A673 (cell line): Measurements from ENCODE around the gene LNX1. TPM values are rescaled to one million over a fixed set of nuclear protein-coding genes. Genes with fewer than 3 reads are reported as not detected.

Experiments used
- BruUV-seq: library from RNA; stranded (reverse); fragments of 400-500 nt; replicated peaks from 2 replicates; lab custom pipeline; 2021; lab: Mats Ljungman, UMichigan
- CTCF ChIA-PET: fragments of 300-600 bp; sonication (Branson Sonifier 250); formaldehyde crosslinking; loops from one replicate; lab custom pipeline; 2022; ENCODE audit warnings: antibody characterized with exemption; lab: Charles Lee
- POLR2A ChIA-PET: fragments of 300-600 bp; sonication (Branson Sonifier 250); formaldehyde crosslinking; loops from one replicate; lab custom pipeline; 2022; ENCODE audit warnings: antibody characterized with exemption; ENCODE audit not compliant: low non-redundant PET; lab: Charles Lee
- DNase-seq: peaks from one replicate; pipeline ENCODE4 v3.0.0-alpha.2; 2015; ENCODE audit warnings: low spot score
- H3K27ac ChIP-seq: fragments of 200-600 bp; sonication (generic); 2 replicates; pipeline ENCODE4 v1.5.1; 2016; ENCODE audit warnings: mixed run types, low read depth, mild to moderate bottlenecking, mixed read lengths, antibody characterized with exemption, low read length; ENCODE audit not compliant: poor library complexity, severe bottlenecking
- H3K27me3 ChIP-seq: fragments of 200-600 bp; sonication (generic); replicated peaks from 2 replicates; pipeline ENCODE4 v1.6.1; 2017; ENCODE audit warnings: mixed run types, low read depth, mild to moderate bottlenecking, mixed read lengths, antibody characterized with exemption, low read length; ENCODE audit not compliant: insufficient read depth, poor library complexity
- H3K36me3 ChIP-seq: fragments of 200-600 bp; sonication (generic); 2 replicates; pipeline ENCODE4 v1.6.1; 2016; ENCODE audit warnings: mixed run types, mild to moderate bottlenecking, mixed read lengths, antibody characterized with exemption, low read length; ENCODE audit not compliant: insufficient read depth, poor library complexity, severe bottlenecking
- H3K4me1 ChIP-seq: fragments of 200-600 bp; sonication (generic); 2 replicates; pipeline ENCODE4 v1.6.1; 2017; ENCODE audit warnings: mixed run types, mild to moderate bottlenecking, mixed read lengths, antibody characterized with exemption, low read length; ENCODE audit not compliant: insufficient read depth, poor library complexity, severe bottlenecking
- H3K4me3 ChIP-seq: fragments of 200-600 bp; sonication (generic); 2 replicates; pipeline ENCODE4 v1.5.1; 2016; ENCODE audit warnings: low read depth, mixed run types, mild to moderate bottlenecking, mixed read lengths, low read length; ENCODE audit not compliant: poor library complexity, severe bottlenecking
- H3K9me3 ChIP-seq: fragments of 200-600 bp; sonication (generic); 2 replicates; pipeline ENCODE4 v1.6.1; 2016; ENCODE audit warnings: mixed run types, low read depth, mild to moderate bottlenecking, mixed read lengths, antibody characterized with exemption, low read length; ENCODE audit not compliant: poor library complexity, severe bottlenecking
- CTCF ChIP-seq: fragments of 300-800, 200-600 bp; sonication (generic); conservative IDR thresholded peaks from 2 replicates; pipeline ENCODE4 v1.5.1; 2017; ENCODE audit warnings: low read depth, mild to moderate bottlenecking, antibody characterized with exemption, low read length, moderate library complexity, mixed read lengths
- EZH2 ChIP-seq: fragments of 200-600 bp; sonication (generic); IDR thresholded peaks from 2 replicates; pipeline ENCODE4 v1.6.1; 2017; ENCODE audit warnings: borderline replicate concordance, low read depth, mild to moderate bottlenecking, mixed read lengths, antibody characterized with exemption, low read length; ENCODE audit not compliant: poor library complexity, severe bottlenecking
- intact Hi-C: fragments of 100-400 bp; cut with micrococcal nuclease; formaldehyde crosslinking; loops from one replicate; pipeline ENCODE4 v1.10.0; 2022; ENCODE audit not compliant: unreplicated experiment
- total RNA-seq: library from RNA; stranded (reverse); gene quantifications from 2 replicates; pipeline ENCODE4 v1.2.3, GENCODE V29; 2021

LNX1 gene
- total RNA-seq, 1 experiment from 2014 or later = not detected

GRCh38 chr4:53547983-53548382 is 43.3 kb downstream of the LNX1 start:
- no peak overlapping the region for H3K27ac ChIP-seq
- H3K4me1 ChIP-seq = no peaks in the 10 kb centered on the region
- BruUV-seq = no TSS peak
- intact Hi-C loops = no loop called here
- no peaks in the 10 kb centered on the region for H3K36me3 ChIP-seq
- TF ChIP-seq CTCF (no peak), EZH2 (no peak)
- no peak overlapping the region for H3K4me3 ChIP-seq
- no peaks in the 10 kb centered on the region for H3K27me3 ChIP-seq
- no peak for DNase-seq
- ChIA-PET CTCF (no interaction called here), POLR2A (no interaction called here)
- H3K9me3 ChIP-seq = no peaks in the 10 kb centered on the region

- Histone ChIP-seq H3K9me3 (no peaks in the 10 kb centered on the region), H3K4me3 (no peak overlapping the region), H3K4me1 (no peaks in the 10 kb centered on the region), H3K27me3 (no peaks in the 10 kb centered on the region), H3K36me3 (no peaks in the 10 kb centered on the region), H3K27ac (no peak overlapping the region)
- DNase-seq = no peak
- CTCF ChIA-PET = no interaction called here
- POLR2A ChIA-PET = no interaction called here
- no TSS peak for BruUV-seq
- TF ChIP-seq CTCF (no peak), EZH2 (no peak)
- intact Hi-C loops = no loop called here
Observed at GRCh38 chr4:53545942-53546581, 45.2 kb downstream of the LNX1 start.

- no peak for DNase-seq
- Histone ChIP-seq H3K27ac (no peak overlapping the region), H3K27me3 (no peaks in the 10 kb centered on the region), H3K9me3 (no peaks in the 10 kb centered on the region), H3K4me1 (no peaks in the 10 kb centered on the region), H3K4me3 (no peak overlapping the region), H3K36me3 (no peaks in the 10 kb centered on the region)
- no peak for TF ChIP-seq EZH2
- CTCF ChIA-PET = no interaction called here
- intact Hi-C loops = no loop called here
- POLR2A ChIA-PET = no interaction called here
- BruUV-seq = no TSS peak
Observed at GRCh38 chr4:53545273-53545672, 46.0 kb downstream of the LNX1 start.

- no peak overlapping the region for H3K27ac ChIP-seq
- no peaks in the 10 kb centered on the region for H3K36me3 ChIP-seq
- TF ChIP-seq EZH2 (no peak), CTCF (no peak)
- ChIA-PET CTCF (no interaction called here), POLR2A (no interaction called here)
- H3K9me3 ChIP-seq = no peaks in the 10 kb centered on the region
- no peaks in the 10 kb centered on the region for H3K27me3 ChIP-seq
- intact Hi-C loops = no loop called here
- DNase-seq = no peak
- BruUV-seq = no TSS peak
- no peak overlapping the region for H3K4me3 ChIP-seq
- H3K4me1 ChIP-seq = no peaks in the 10 kb centered on the region
Observed at GRCh38 chr4:53543561-53543960, 47.7 kb downstream of the LNX1 start.
